PFSK-1 (cell line): ENCODE measurements around the gene OR10S1.

Source experiments
- FOXP2 ChIP-seq: optimal IDR thresholded peaks from 2 replicates; pipeline ENCODE3; 2011; ENCODE audit warnings: borderline replicate concordance, control low read depth, inconsistent platforms; ENCODE audit not compliant: insufficient read depth; ENCODE audit errors: extremely low read length, extremely low read depth
- POLR2AphosphoS5 ChIP-seq: IDR thresholded peaks from 2 replicates; pipeline ENCODE4 v1.6.1; 2012; ENCODE audit warnings: low read depth, mild to moderate bottlenecking, control low read depth, low read length, moderate library complexity
- REST ChIP-seq, 2 experiments: IDR thresholded peaks; 2 replicates each; pipeline versions ENCODE4 v1.6.1 to v1.8.0; 2011 to 2012; ENCODE audit warnings: low read depth in 2 of 2, low read length in 2 of 2, control low read depth in 1 of 2, inconsistent platforms in 1 of 2, mild to moderate bottlenecking in 1 of 2, moderate library complexity in 1 of 2; ENCODE audit not compliant: insufficient read depth in 1 of 2
- SIN3A ChIP-seq: IDR thresholded peaks from 2 replicates; pipeline ENCODE4 v1.6.1; 2012; ENCODE audit warnings: mild to moderate bottlenecking, low read length, moderate library complexity, borderline replicate concordance; ENCODE audit not compliant: insufficient read depth
- TAF1 ChIP-seq: IDR thresholded peaks from 2 replicates; pipeline ENCODE4 v1.6.1; 2012; ENCODE audit warnings: low read length, control low read depth, borderline replicate concordance; ENCODE audit not compliant: insufficient read depth

OR10S1 gene

DNA sequence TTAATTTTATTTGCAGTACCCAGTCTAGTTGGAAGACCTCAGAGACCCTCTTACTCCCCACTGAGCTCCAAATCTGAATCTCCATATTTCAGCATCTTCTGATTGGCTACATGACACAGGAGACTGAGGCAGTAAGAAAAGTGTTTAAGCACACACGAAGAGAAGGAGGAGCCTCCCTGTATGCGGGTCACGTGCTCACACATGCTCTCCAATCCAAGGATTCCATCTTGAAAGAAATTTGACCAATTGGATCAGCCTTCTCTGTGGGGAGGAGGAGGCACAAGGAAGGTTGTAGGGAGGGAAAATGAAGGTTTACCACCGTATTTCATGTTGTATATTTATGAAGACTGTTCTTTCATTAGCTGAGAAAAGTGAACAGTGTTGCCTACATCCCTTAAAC is 35.2 kb downstream of the OR10S1 start:
- TF ChIP-seq SIN3A: no peak
- TF ChIP-seq REST (IDR thresholded peaks at IDR 0.05; ENCODE audit: insufficient read depth in 1 of 2, low read depth in 2 of 2, low read length in 2 of 2): no peak
- no peak for TF ChIP-seq TAF1
- TF ChIP-seq FOXP2: no peak
- no peak for TF ChIP-seq POLR2AphosphoS5

- TF ChIP-seq FOXP2 (no peak), POLR2AphosphoS5 (no peak), TAF1 (no peak), SIN3A (no peak), REST (IDR thresholded peaks at IDR 0.05; ENCODE audit: insufficient read depth in 1 of 2, low read depth in 2 of 2, low read length in 2 of 2) (no peak)
Observed at GRCh38 chr11:123939317-123939716, 38.3 kb downstream of the OR10S1 start, which contains the start of gene OR4D5. Gene OR4D5 (plus strand): TSS chr11:123939617. CDS start chr11:123939617, 0 bp downstream.
